ENCODE results near the gene NKX6-1. TPM values are rescaled to one million over a fixed set of nuclear protein-coding genes. Genes with fewer than 3 reads are reported as not detected.

Gene NKX6-1
- total RNA-seq, 1 experiment from 2014 or later, result 0.37 TPM

DNA sequence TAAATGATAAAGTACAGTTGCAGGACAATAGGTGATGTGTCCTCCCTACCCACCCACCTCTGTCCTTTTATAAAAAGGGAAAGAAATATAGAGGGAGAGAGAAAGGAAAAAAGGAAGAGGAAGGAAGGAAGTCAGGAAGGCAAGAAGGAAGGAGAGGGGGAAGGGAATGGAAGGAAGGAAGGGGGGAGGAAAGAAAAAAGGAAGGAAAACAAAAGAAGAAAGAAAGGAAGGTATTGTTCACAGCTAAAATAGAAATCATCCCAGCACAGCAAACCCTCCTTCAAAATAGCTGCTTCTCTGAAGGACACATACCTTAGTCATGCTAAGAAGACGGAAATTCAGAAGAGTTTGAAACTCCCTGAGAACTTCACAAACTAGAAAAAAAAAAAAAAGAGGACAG is 8.4 kb downstream of the NKX6-1 start:
- Histone ChIP-seq H3F3A (ENCODE audit: insufficient read depth, low read depth) (no peaks in the 10 kb centered on the region), H3K36me3 (ENCODE audit: low read depth) (no peaks in the 10 kb centered on the region), H2AFZ (no peak overlapping the region), H3K27me3 (ENCODE audit: insufficient read depth, low read depth) (no peaks in the 10 kb centered on the region), H3K27ac (no peak overlapping the region), H3K4me1 (replicated peaks; ENCODE audit: insufficient read depth) (no peaks in the 10 kb centered on the region), H4K20me1 (ENCODE audit: insufficient read depth) (no peaks in the 10 kb centered on the region), H3K4me2 (no peak overlapping the region), H3K9me3 (ENCODE audit: insufficient read depth, low read depth) (no peaks in the 10 kb centered on the region), H3K9me2 (ENCODE audit: insufficient read depth) (no peaks in the 10 kb centered on the region), H3K4me3 (no peak overlapping the region), H3K79me2 (ENCODE audit: low read depth) (no peaks in the 10 kb centered on the region)
- DNase-seq, result no peak
- no TSS peak for BruUV-seq (replicated peaks)
- intact Hi-C loops (cut with micrococcal nuclease; ENCODE audit: unreplicated experiment), result no loop called here
- CTCF ChIA-PET, result no interaction called here
- POLR2A ChIA-PET (ENCODE audit: unreplicated experiment), result interaction anchor here (0.5 to 0.6 kb wide), 3 partner anchors 74 to 1096 kb away, joined by 3 to 7 read pairs (median 6); no protein-coding TSS in a partner anchor
- TF ChIP-seq, protein P1, sequence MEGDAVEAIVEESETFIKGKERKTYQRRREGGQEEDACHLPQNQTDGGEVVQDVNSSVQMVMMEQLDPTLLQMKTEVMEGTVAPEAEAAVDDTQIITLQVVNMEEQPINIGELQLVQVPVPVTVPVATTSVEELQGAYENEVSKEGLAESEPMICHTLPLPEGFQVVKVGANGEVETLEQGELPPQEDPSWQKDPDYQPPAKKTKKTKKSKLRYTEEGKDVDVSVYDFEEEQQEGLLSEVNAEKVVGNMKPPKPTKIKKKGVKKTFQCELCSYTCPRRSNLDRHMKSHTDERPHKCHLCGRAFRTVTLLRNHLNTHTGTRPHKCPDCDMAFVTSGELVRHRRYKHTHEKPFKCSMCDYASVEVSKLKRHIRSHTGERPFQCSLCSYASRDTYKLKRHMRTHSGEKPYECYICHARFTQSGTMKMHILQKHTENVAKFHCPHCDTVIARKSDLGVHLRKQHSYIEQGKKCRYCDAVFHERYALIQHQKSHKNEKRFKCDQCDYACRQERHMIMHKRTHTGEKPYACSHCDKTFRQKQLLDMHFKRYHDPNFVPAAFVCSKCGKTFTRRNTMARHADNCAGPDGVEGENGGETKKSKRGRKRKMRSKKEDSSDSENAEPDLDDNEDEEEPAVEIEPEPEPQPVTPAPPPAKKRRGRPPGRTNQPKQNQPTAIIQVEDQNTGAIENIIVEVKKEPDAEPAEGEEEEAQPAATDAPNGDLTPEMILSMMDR (conservative IDR thresholded peaks at IDR 0.05), result no peak
- no peak for TF ChIP-seq EZH2 (IDR thresholded peaks at IDR 0.05; ENCODE audit: low read depth)

DNA sequence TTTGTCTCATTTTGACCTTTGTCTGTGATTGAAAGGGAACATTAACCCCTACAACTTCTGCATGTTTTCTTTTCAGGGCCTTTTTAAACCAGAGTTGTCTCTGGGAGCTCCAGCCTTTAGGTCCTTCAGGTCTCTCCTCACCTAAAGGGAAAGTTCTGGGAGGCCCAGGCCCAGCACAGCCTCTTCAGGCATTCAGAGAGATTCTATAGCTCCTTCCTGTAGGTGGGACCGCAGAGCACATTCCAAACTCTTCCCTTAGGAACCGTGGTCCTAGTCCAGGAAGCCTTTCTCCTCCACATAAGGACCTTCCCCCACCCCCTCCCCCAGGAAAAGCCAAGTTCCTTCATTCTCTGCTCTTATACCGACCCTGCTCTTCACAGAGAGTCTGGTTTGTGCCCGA is 14.9 kb downstream of the NKX6-1 start:
- no peaks in the 10 kb centered on the region for H3K4me1 ChIP-seq (replicated peaks; ENCODE audit: insufficient read depth)
- no TSS peak for BruUV-seq (replicated peaks)
- no peak overlapping the region for H3K27ac ChIP-seq
- no peak overlapping the region for H3K4me3 ChIP-seq
- DNase-seq, result no peak
- no peaks in the 10 kb centered on the region for H3K9me2 ChIP-seq (ENCODE audit: insufficient read depth)
- POLR2A ChIA-PET (ENCODE audit: unreplicated experiment), result no interaction called here
- TF ChIP-seq EZH2 (IDR thresholded peaks at IDR 0.05; ENCODE audit: low read depth), result no peak
- TF ChIP-seq, protein P1 (conservative IDR thresholded peaks at IDR 0.05), result no peak
- H3K79me2 ChIP-seq (ENCODE audit: low read depth), result no peaks in the 10 kb centered on the region
- H3K36me3 ChIP-seq (ENCODE audit: low read depth), result no peaks in the 10 kb centered on the region
- no peak overlapping the region for H3K4me2 ChIP-seq
- no peaks in the 10 kb centered on the region for H3F3A ChIP-seq (ENCODE audit: insufficient read depth, low read depth)
- no peaks in the 10 kb centered on the region for H3K9me3 ChIP-seq (ENCODE audit: insufficient read depth, low read depth)
- no peaks in the 10 kb centered on the region for H3K27me3 ChIP-seq (ENCODE audit: insufficient read depth, low read depth)
- CTCF ChIA-PET, result no interaction called here
- H4K20me1 ChIP-seq (ENCODE audit: insufficient read depth), result no peaks in the 10 kb centered on the region
- no peak overlapping the region for H2AFZ ChIP-seq
- intact Hi-C loops (cut with micrococcal nuclease; ENCODE audit: unreplicated experiment), result no loop called here

DNA sequence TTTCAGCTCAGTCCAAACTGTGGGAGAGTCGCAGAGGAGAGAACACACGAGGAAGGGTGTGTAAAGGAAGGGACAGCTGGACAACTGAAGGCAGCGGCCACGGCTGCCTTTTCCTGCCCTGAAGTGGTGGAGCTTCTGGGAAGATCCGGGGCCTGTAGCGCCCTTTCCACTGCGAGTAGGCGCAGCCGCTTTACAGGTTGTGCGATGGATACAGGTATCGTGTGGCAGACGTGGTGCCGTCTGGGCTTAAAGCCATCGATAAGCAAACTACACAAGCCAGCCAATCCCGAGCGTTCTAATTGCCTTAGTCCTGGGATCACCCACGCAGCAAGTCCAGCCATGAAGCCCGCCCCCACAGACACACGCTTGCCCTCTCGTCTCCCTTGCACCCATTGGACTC is 15.4 kb downstream of the NKX6-1 start:
- H4K20me1 ChIP-seq (ENCODE audit: insufficient read depth), result no peaks in the 10 kb centered on the region
- H3K4me3 ChIP-seq, result no peak overlapping the region
- DNase-seq, result no peak
- H3K4me1 ChIP-seq (replicated peaks; ENCODE audit: insufficient read depth), result no peaks in the 10 kb centered on the region
- H3K79me2 ChIP-seq (ENCODE audit: low read depth), result no peaks in the 10 kb centered on the region
- H3K4me2 ChIP-seq, result no peak overlapping the region
- TF ChIP-seq EZH2 (IDR thresholded peaks at IDR 0.05; ENCODE audit: low read depth), result no peak
- TF ChIP-seq, protein P1 (conservative IDR thresholded peaks at IDR 0.05), result no peak
- POLR2A ChIA-PET (ENCODE audit: unreplicated experiment), result no interaction called here
- H3K9me3 ChIP-seq (ENCODE audit: insufficient read depth, low read depth), result no peaks in the 10 kb centered on the region
- BruUV-seq (replicated peaks), result no TSS peak
- H3K9me2 ChIP-seq (ENCODE audit: insufficient read depth), result no peaks in the 10 kb centered on the region
- no peak overlapping the region for H3K27ac ChIP-seq
- no peaks in the 10 kb centered on the region for H3K27me3 ChIP-seq (ENCODE audit: insufficient read depth, low read depth)
- no peak overlapping the region for H2AFZ ChIP-seq
- H3F3A ChIP-seq (ENCODE audit: insufficient read depth, low read depth), result no peaks in the 10 kb centered on the region
- intact Hi-C loops (cut with micrococcal nuclease; ENCODE audit: unreplicated experiment), result no loop called here
- CTCF ChIA-PET, result no interaction called here
- no peaks in the 10 kb centered on the region for H3K36me3 ChIP-seq (ENCODE audit: low read depth)
